Cerebellar cortex (tissue), 1 donor: ENCODE results near the gene COG3.

Experiments used
- DNase-seq: peaks from one replicate; pipeline ENCODE4 v3.0.0-alpha.2; 2015; ENCODE audit warnings: low spot score

The COG3 gene

GRCh38 chr13:45503658-45504057 is 38.9 kb downstream of the COG3 start:
- DNase-seq, result no peak

- no peak for DNase-seq
Observed at GRCh38 chr13:45506811-45507210, 42.1 kb downstream of the COG3 start.

GRCh38 chr13:45508776-45509175 is 44.0 kb downstream of the COG3 start:
- no peak for DNase-seq

GRCh38 chr13:45510672-45511071 is 45.9 kb downstream of the COG3 start:
- DNase-seq, result no peak

- DNase-seq, result peak; percentile 81
Observed at GRCh38 chr13:45511310-45512097, 46.8 kb downstream of the COG3 start.

GRCh38 chr13:45512098-45512496 is 47.4 kb downstream of the COG3 start:
- no peak for DNase-seq

GRCh38 chr13:45516757-45517156 is 52.0 kb downstream of the COG3 start:
- no peak for DNase-seq

- DNase-seq, result no peak
Observed at GRCh38 chr13:45518525-45519245, 53.9 kb downstream of the COG3 start.

- DNase-seq, result no peak
Observed at GRCh38 chr13:45519493-45519892, 54.8 kb downstream of the COG3 start.

- no peak for DNase-seq
Observed at GRCh38 chr13:45521297-45521696, 56.6 kb downstream of the COG3 start.

GRCh38 chr13:45522571-45522970 is 57.8 kb downstream of the COG3 start:
- DNase-seq, result no peak

- no peak for DNase-seq
Observed at GRCh38 chr13:45527699-45528462, 63.1 kb downstream of the COG3 start.

- DNase-seq, result no peak
Observed at GRCh38 chr13:45529758-45530157, 65.0 kb downstream of the COG3 start.

- DNase-seq, result no peak
Observed at GRCh38 chr13:45534604-45535003, 69.9 kb downstream of the COG3 start.

GRCh38 chr13:45536224-45536623 is 71.5 kb downstream of the COG3 start:
- no peak for DNase-seq

GRCh38 chr13:45537516-45537915 is 72.8 kb downstream of the COG3 start:
- no peak for DNase-seq

- no peak for DNase-seq
Observed at GRCh38 chr13:45538382-45538781, 73.6 kb downstream of the COG3 start.

GRCh38 chr13:45540195-45540594 is 75.5 kb downstream of the COG3 start:
- DNase-seq, result no peak

- DNase-seq, result no peak
Observed at GRCh38 chr13:45540864-45541263, 76.1 kb downstream of the COG3 start.

- no peak for DNase-seq
Observed at GRCh38 chr13:45541806-45542205, 77.1 kb downstream of the COG3 start.

- no peak for DNase-seq
Observed at GRCh38 chr13:45542391-45542790, 77.7 kb downstream of the COG3 start.

- no peak for DNase-seq
Observed at GRCh38 chr13:45542878-45543277, 78.1 kb downstream of the COG3 start.

GRCh38 chr13:45544520-45544919 is 79.8 kb downstream of the COG3 start:
- no peak for DNase-seq
